Measurements from ENCODE around the gene CLSTN2. TPM values are rescaled to one million over a fixed set of nuclear protein-coding genes. Genes with fewer than 3 reads are reported as not detected.

Gene CLSTN2
- total and polyA plus RNA-seq, 9 donors = 28.9 to 263 (median 134) TPM

DNA sequence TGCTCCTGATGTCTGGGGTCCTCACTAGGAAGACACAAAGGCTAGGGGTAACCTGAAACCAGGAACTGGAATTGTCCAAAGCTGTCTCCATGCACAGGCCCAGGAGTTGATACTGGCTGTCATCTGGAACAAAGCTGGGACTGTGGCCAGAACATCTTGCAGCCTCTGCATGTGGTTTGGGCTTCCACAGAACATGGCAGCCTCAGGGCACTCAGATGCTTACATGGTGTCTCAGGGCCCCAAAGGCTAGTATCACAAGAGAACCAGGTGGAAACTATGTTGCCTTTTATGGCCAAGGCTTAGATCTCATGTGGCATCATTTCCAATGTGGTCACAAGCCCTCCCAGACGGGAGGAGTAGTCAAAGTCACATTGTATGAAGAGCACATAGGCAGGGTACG, 407.7 kb downstream of the CLSTN2 start:
- intact Hi-C loops (cut with DNase I) = no loop called here

DNA sequence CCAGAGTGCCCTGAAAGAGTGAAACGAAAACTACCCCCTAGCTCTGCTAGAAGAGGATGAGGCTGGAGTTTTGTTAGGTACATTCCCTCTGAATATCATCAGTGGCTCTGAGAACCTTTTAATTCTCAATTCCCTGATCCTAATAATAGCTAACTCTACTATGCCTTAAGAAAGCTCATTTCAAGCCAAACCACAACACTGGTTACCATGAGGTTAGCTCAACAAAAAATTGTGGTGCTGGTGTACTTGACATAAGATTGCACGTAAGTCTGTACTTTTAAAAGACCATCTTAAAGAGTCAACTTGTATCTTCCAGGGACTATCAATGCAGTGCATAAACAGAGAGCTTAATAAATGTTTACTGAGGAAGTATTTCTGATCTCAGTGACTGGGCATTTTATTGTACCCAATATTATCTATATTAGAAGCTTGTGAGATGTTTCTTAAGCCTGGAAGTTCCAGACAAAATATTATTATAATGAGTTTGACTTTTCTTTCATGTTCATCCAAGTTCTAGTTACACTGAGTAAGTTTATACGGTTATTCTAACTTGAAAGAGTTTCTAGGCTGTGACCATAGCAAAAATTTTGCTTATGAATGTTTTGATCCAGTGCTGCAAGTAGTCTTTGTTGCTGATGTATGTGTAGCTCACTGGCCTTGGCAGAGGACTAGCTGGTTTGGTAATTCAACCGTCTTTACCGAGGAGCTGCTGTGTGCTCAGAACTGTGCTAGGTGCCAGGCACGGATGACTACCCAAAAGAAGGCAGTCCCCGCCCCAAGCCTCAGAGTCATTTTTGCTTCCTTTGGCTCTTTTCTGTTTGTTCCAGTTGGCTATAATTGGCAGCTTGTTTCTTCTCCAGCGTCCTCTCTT, 408.5 kb downstream of the CLSTN2 start:
- H3K27me3 ChIP-seq = no peaks in the 10 kb centered on the region
- H3K4me3 ChIP-seq = no peak overlapping the region
- WGBS, 3 donors = 21 to 42% (median 24%) methylated on average over 8 of the region's 8 CpGs
- no peaks in the 10 kb centered on the region for H3K9me3 ChIP-seq
- H3K4me1 ChIP-seq (ENCODE audit: insufficient read depth) = peaks cover 13% of the 10 kb centered on the region
- H3K27ac ChIP-seq = peak overlapping the region in 1 of 2 donors; percentile 37
- peak in 1 of 5 donors; percentile 44 for DNase-seq
- no peak for TF ChIP-seq EP300 (IDR thresholded peaks at IDR 0.05)
- TF ChIP-seq, protein P1, sequence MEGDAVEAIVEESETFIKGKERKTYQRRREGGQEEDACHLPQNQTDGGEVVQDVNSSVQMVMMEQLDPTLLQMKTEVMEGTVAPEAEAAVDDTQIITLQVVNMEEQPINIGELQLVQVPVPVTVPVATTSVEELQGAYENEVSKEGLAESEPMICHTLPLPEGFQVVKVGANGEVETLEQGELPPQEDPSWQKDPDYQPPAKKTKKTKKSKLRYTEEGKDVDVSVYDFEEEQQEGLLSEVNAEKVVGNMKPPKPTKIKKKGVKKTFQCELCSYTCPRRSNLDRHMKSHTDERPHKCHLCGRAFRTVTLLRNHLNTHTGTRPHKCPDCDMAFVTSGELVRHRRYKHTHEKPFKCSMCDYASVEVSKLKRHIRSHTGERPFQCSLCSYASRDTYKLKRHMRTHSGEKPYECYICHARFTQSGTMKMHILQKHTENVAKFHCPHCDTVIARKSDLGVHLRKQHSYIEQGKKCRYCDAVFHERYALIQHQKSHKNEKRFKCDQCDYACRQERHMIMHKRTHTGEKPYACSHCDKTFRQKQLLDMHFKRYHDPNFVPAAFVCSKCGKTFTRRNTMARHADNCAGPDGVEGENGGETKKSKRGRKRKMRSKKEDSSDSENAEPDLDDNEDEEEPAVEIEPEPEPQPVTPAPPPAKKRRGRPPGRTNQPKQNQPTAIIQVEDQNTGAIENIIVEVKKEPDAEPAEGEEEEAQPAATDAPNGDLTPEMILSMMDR (IDR thresholded peaks at IDR 0.05) = no peak
- TF ChIP-seq POLR2A (IDR thresholded peaks at IDR 0.05) = no peak
- intact Hi-C loops (cut with DNase I) = no loop called here
- no peaks in the 10 kb centered on the region for H3K36me3 ChIP-seq

More for the DNA sequence above, 407.7 kb downstream of the CLSTN2 start:
- H3K27me3 ChIP-seq = no peaks in the 10 kb centered on the region
- peaks cover 13% of the 10 kb centered on the region for H3K4me1 ChIP-seq (ENCODE audit: insufficient read depth)
- H3K36me3 ChIP-seq = no peaks in the 10 kb centered on the region
- WGBS, 3 donors = 29 to 78% (median 59%) methylated on average over 2 of the region's 2 CpGs
- H3K27ac ChIP-seq = no peak overlapping the region
- DNase-seq = no peak
- TF ChIP-seq, protein P1 (IDR thresholded peaks at IDR 0.05) = no peak
- TF ChIP-seq EP300 (IDR thresholded peaks at IDR 0.05) (no peak), POLR2A (IDR thresholded peaks at IDR 0.05) (no peak)
- no peak overlapping the region for H3K4me3 ChIP-seq
- no peaks in the 10 kb centered on the region for H3K9me3 ChIP-seq

DNA sequence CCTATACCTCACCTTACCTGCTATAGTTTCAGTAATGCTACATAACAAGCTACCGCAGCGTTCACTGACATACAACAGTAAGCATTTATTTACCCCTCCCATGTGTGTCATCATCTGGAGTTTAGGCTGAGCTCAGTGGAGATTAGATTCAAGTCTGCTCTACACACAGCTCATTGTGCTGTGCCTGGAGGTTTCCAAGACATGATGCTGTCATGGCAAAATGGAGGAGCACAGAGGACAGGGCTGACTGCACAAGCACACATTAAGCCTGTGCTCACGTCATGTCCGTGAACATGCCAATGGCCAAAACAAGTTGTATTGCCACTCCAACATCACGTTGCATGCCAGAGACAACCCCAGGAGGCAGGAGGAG, 409.1 kb downstream of the CLSTN2 start:
- H3K27ac ChIP-seq = peak overlapping the region in 1 of 2 donors; percentile 37
- TF ChIP-seq EP300 (IDR thresholded peaks at IDR 0.05) (no peak), POLR2A (IDR thresholded peaks at IDR 0.05) (no peak)
- TF ChIP-seq, protein P1 (IDR thresholded peaks at IDR 0.05) = no peak
- H3K4me1 ChIP-seq (ENCODE audit: insufficient read depth) = peaks cover 13% of the 10 kb centered on the region
- H3K36me3 ChIP-seq = no peaks in the 10 kb centered on the region
- intact Hi-C loops (cut with DNase I) = no loop called here
- no peak for DNase-seq
- no peaks in the 10 kb centered on the region for H3K9me3 ChIP-seq
- H3K4me3 ChIP-seq = no peak overlapping the region
- H3K27me3 ChIP-seq = no peaks in the 10 kb centered on the region
- 60 to 81% (median 71%) methylated on average over 5 of the region's 5 CpGs for WGBS, 3 donors

DNA sequence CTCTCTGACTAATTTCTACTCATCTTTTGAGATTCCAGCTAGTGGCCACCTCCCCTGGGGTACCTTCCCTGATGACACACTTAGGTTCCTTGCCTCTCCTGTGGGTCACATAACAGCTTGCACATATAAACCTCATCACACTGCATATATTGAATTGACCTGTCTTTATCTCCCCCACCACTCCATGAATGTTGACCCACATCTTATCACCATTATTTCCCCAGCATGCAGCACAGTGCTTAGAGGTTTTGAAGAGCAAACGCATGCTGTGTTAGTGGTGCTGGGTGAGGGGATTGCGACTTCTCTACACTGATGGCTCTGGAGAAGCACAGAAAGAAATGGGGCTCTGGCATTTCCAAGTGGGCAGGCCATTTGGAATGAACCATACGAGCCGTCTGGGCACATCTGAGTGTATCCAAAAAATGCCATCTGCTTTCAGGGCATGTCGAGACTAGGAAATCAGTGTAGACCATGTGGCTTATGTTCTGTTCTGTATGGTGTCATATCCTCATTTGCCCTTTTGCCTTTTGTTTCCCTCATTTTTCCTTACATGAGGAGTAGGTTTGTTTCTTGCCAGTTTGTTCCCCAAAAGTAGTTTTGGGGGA, 409.7 kb downstream of the CLSTN2 start:
- intact Hi-C loops (cut with DNase I) = no loop called here

More for the DNA sequence above, 409.7 kb downstream of the CLSTN2 start:
- Histone ChIP-seq H3K9me3 (no peaks in the 10 kb centered on the region), H3K36me3 (no peaks in the 10 kb centered on the region), H3K27me3 (no peaks in the 10 kb centered on the region), H3K27ac (no peak overlapping the region), H3K4me1 (ENCODE audit: insufficient read depth) (peaks cover 13% of the 10 kb centered on the region), H3K4me3 (no peak overlapping the region)
- TF ChIP-seq POLR2A (IDR thresholded peaks at IDR 0.05) = no peak
- no peak for TF ChIP-seq EP300 (IDR thresholded peaks at IDR 0.05)
- TF ChIP-seq, protein P1 (IDR thresholded peaks at IDR 0.05) = no peak
- no peak for DNase-seq
- 92 to 96% (median 92%) methylated on average over 5 of the region's 5 CpGs for WGBS, 3 donors
